ENCODE measurements around the gene RELB. TPM values are rescaled to one million over a fixed set of nuclear protein-coding genes. Genes with fewer than 3 reads are reported as not detected.

The RELB gene
- total and polyA plus RNA-seq, 2 donors (not counting 1 experiment from before 2014, with no cell fraction given): 2.3 to 11.7 TPM

GRCh38 chr19:45070861-45071544 is 69.7 kb downstream of the RELB start:
- no peak overlapping the region for H3K4me2 ChIP-seq (ENCODE audit: extremely low read depth, insufficient read depth, low read length)
- no peaks in the 10 kb centered on the region for H3K79me2 ChIP-seq (ENCODE audit: control insufficient read depth, insufficient read depth, low read length)
- peaks cover 36% of the 10 kb centered on the region for H3K36me3 ChIP-seq (ENCODE audit: control insufficient read depth, insufficient read depth, low read length)
- TF ChIP-seq EZH2 (IDR thresholded peaks at IDR 0.05; ENCODE audit: low read length, missing control alignments): no peak
- TF ChIP-seq CTCF (conservative IDR thresholded peaks at IDR 0.05 in 1 of 2, IDR thresholded peaks at IDR 0.05 in 1 of 2; ENCODE audit: low read depth in 1 of 2, low read length in 2 of 2): no peak
- no peaks in the 10 kb centered on the region for H3K4me1 ChIP-seq (ENCODE audit: control insufficient read depth, extremely low read depth, insufficient read depth, low read length)
- no peaks in the 10 kb centered on the region for H3K9me3 ChIP-seq (ENCODE audit: control insufficient read depth, insufficient read depth, low read depth, low read length)
- H3K27me3 ChIP-seq (ENCODE audit: control insufficient read depth, insufficient read depth, low read length): no peaks in the 10 kb centered on the region
- H4K20me1 ChIP-seq (ENCODE audit: control insufficient read depth, extremely low read depth, insufficient read depth, low read length): no peaks in the 10 kb centered on the region
- no peak overlapping the region for H2AFZ ChIP-seq (ENCODE audit: low read length)
- no peak for DNase-seq (ENCODE audit: low read depth in 2 of 2)
- no peak overlapping the region for H3K27ac ChIP-seq (ENCODE audit: insufficient read depth, low read length)
- no peak overlapping the region for H3K4me3 ChIP-seq (replicated peaks in 1 of 4; ENCODE audit: control extremely low read depth in 1 of 4, insufficient read depth in 1 of 4, low read depth in 3 of 4, low read length in 4 of 4)
- no peak overlapping the region for H3K9ac ChIP-seq (ENCODE audit: insufficient read depth, low read length)

GRCh38 chr19:45071545-45071938 is 70.3 kb downstream of the RELB start:
- DNase-seq (ENCODE audit: low read depth in 2 of 2): no peak
- Histone ChIP-seq H4K20me1 (ENCODE audit: control insufficient read depth, extremely low read depth, insufficient read depth, low read length) (no peaks in the 10 kb centered on the region), H3K79me2 (ENCODE audit: control insufficient read depth, insufficient read depth, low read length) (no peaks in the 10 kb centered on the region), H3K36me3 (ENCODE audit: control insufficient read depth, insufficient read depth, low read length) (peaks cover 35% of the 10 kb centered on the region), H3K9ac (ENCODE audit: insufficient read depth, low read length) (no peak overlapping the region), H3K4me2 (ENCODE audit: extremely low read depth, insufficient read depth, low read length) (no peak overlapping the region), H3K4me1 (ENCODE audit: control insufficient read depth, extremely low read depth, insufficient read depth, low read length) (no peaks in the 10 kb centered on the region), H3K4me3 (replicated peaks in 1 of 4; ENCODE audit: control extremely low read depth in 1 of 4, insufficient read depth in 1 of 4, low read depth in 3 of 4, low read length in 4 of 4) (no peak overlapping the region), H2AFZ (ENCODE audit: low read length) (no peak overlapping the region), H3K27me3 (ENCODE audit: control insufficient read depth, insufficient read depth, low read length) (no peaks in the 10 kb centered on the region), H3K9me3 (ENCODE audit: control insufficient read depth, insufficient read depth, low read depth, low read length) (no peaks in the 10 kb centered on the region), H3K27ac (ENCODE audit: insufficient read depth, low read length) (no peak overlapping the region)
- TF ChIP-seq CTCF (conservative IDR thresholded peaks at IDR 0.05 in 1 of 2, IDR thresholded peaks at IDR 0.05 in 1 of 2; ENCODE audit: low read depth in 1 of 2, low read length in 2 of 2) (no peak), EZH2 (IDR thresholded peaks at IDR 0.05; ENCODE audit: low read length, missing control alignments) (no peak)

- Histone ChIP-seq H4K20me1 (ENCODE audit: control insufficient read depth, extremely low read depth, insufficient read depth, low read length) (no peaks in the 10 kb centered on the region), H3K4me2 (ENCODE audit: extremely low read depth, insufficient read depth, low read length) (no peak overlapping the region), H2AFZ (ENCODE audit: low read length) (no peak overlapping the region), H3K36me3 (ENCODE audit: control insufficient read depth, insufficient read depth, low read length) (peaks cover 31% of the 10 kb centered on the region), H3K4me3 (replicated peaks in 1 of 4; ENCODE audit: control extremely low read depth in 1 of 4, insufficient read depth in 1 of 4, low read depth in 3 of 4, low read length in 4 of 4) (no peak overlapping the region), H3K9me3 (ENCODE audit: control insufficient read depth, insufficient read depth, low read depth, low read length) (no peaks in the 10 kb centered on the region), H3K9ac (ENCODE audit: insufficient read depth, low read length) (no peak overlapping the region), H3K27ac (ENCODE audit: insufficient read depth, low read length) (no peak overlapping the region), H3K27me3 (ENCODE audit: control insufficient read depth, insufficient read depth, low read length) (no peaks in the 10 kb centered on the region), H3K4me1 (ENCODE audit: control insufficient read depth, extremely low read depth, insufficient read depth, low read length) (no peaks in the 10 kb centered on the region), H3K79me2 (ENCODE audit: control insufficient read depth, insufficient read depth, low read length) (no peaks in the 10 kb centered on the region)
- no peak for TF ChIP-seq EZH2 (IDR thresholded peaks at IDR 0.05; ENCODE audit: low read length, missing control alignments)
- TF ChIP-seq CTCF (conservative IDR thresholded peaks at IDR 0.05 in 1 of 2, IDR thresholded peaks at IDR 0.05 in 1 of 2; ENCODE audit: low read depth in 1 of 2, low read length in 2 of 2): no peak
- no peak for DNase-seq (ENCODE audit: low read depth in 2 of 2)
Measured at GRCh38 chr19:45071969-45072790, 70.9 kb downstream of the RELB start.
